ENCODE data around the gene MED20.
A peak's percentile ranks its signal among the peaks of the same experiment; 100 is the strongest.
"Not testable (repeated sequence)": the region's sequence is repeated elsewhere in the genome, so short reads cannot be mapped to it uniquely, and the experiment has no call there.

MED20 gene

GRCh38 chr6:41920921-41921711 is at the start of gene MED20, which contains the start of gene BYSL:
TSS of gene MED20 (minus strand) at chr6:41921139. CDS start at chr6:41921018, 121 bp downstream.
TSS of gene BYSL (plus strand) at chr6:41921499. CDS start at chr6:41921563, 64 bp downstream.
- peak; percentile 91 to 96 for DNase-seq (ENCODE audit: low read depth in 1 of 2, low spot score in 1 of 2)

- peak in 1 of 2 donors; percentile 67 for DNase-seq (ENCODE audit: low read depth in 1 of 2, low spot score in 1 of 2)
Measured at GRCh38 chr6:41970436-41970846, 49.5 kb upstream of the MED20 start.

- DNase-seq (ENCODE audit: low read depth in 1 of 2, low spot score in 1 of 2): no peak
Measured at GRCh38 chr6:41967312-41968287, 46.7 kb upstream of the MED20 start.

- no peak for DNase-seq (ENCODE audit: low read depth in 1 of 2, low spot score in 1 of 2)
Measured at GRCh38 chr6:41966961-41967311, 46.0 kb upstream of the MED20 start.

- DNase-seq (ENCODE audit: low read depth in 1 of 2, low spot score in 1 of 2): no peak
Measured at GRCh38 chr6:41966214-41966920, 45.4 kb upstream of the MED20 start.

- no peak for DNase-seq (ENCODE audit: low read depth in 1 of 2, low spot score in 1 of 2)
Measured at GRCh38 chr6:41965429-41966213, 44.7 kb upstream of the MED20 start.

- DNase-seq (ENCODE audit: low read depth in 1 of 2, low spot score in 1 of 2): no peak
Measured at GRCh38 chr6:41964201-41964887, 43.4 kb upstream of the MED20 start.

- no peak for DNase-seq (ENCODE audit: low read depth in 1 of 2, low spot score in 1 of 2)
Measured at GRCh38 chr6:41963371-41963770, 42.4 kb upstream of the MED20 start.

- no peak for DNase-seq (ENCODE audit: low read depth in 1 of 2, low spot score in 1 of 2)
Measured at GRCh38 chr6:41960028-41960427, 39.1 kb upstream of the MED20 start.

- DNase-seq (ENCODE audit: low read depth in 1 of 2, low spot score in 1 of 2): peak in 1 of 2 donors; percentile 49
Measured at GRCh38 chr6:41958022-41958856, 37.3 kb upstream of the MED20 start.

GRCh38 chr6:41957117-41957516 is 36.2 kb upstream of the MED20 start:
- no peak for DNase-seq (ENCODE audit: low read depth in 1 of 2, low spot score in 1 of 2)

GRCh38 chr6:41955412-41955811 is 34.5 kb upstream of the MED20 start:
- DNase-seq (ENCODE audit: low read depth in 1 of 2, low spot score in 1 of 2): no peak

- no peak for DNase-seq (ENCODE audit: low read depth in 1 of 2, low spot score in 1 of 2)
Measured at GRCh38 chr6:41954668-41955067, 33.7 kb upstream of the MED20 start.

- DNase-seq (ENCODE audit: low read depth in 1 of 2, low spot score in 1 of 2): no peak
Measured at GRCh38 chr6:41947581-41948220, 26.8 kb upstream of the MED20 start.

GRCh38 chr6:41943456-41943855 is 22.5 kb upstream of the MED20 start:
- DNase-seq (ENCODE audit: low read depth in 1 of 2, low spot score in 1 of 2): no peak

GRCh38 chr6:41942882-41943281 is 21.9 kb upstream of the MED20 start:
- DNase-seq (ENCODE audit: low read depth in 1 of 2, low spot score in 1 of 2): not testable (repeated sequence)

GRCh38 chr6:41942067-41942851 is 21.3 kb upstream of the MED20 start:
- DNase-seq (ENCODE audit: low read depth in 1 of 2, low spot score in 1 of 2): no peak
